ENCODE results near the gene SCD5.

- TF ChIP-seq CTCF (IDR thresholded peaks at IDR 0.05): no peak
- TF ChIP-seq POLR2A (IDR thresholded peaks at IDR 0.05): no peak
- no peak for TF ChIP-seq EP300 (IDR thresholded peaks at IDR 0.05)
Observed at GRCh38 chr4:82614838-82615449, 183.7 kb downstream of the SCD5 start.

All from tibial nerve (tissue), 4 donors.